K562 treated with DMSO at 1 percent for 4 hours (cell line): ENCODE measurements around the gene WDPCP. TPM values are rescaled to one million over a fixed set of nuclear protein-coding genes. Genes with fewer than 3 reads are reported as not detected.

ENCODE experiments used
- total RNA-seq: library from RNA; unstranded; fragments of 300-600 nt; gene quantifications from 2 replicates; pipeline ENCODE4 v1.2.3, GENCODE V29; 2022; ENCODE audit not compliant: insufficient read depth

Gene WDPCP, protein sequence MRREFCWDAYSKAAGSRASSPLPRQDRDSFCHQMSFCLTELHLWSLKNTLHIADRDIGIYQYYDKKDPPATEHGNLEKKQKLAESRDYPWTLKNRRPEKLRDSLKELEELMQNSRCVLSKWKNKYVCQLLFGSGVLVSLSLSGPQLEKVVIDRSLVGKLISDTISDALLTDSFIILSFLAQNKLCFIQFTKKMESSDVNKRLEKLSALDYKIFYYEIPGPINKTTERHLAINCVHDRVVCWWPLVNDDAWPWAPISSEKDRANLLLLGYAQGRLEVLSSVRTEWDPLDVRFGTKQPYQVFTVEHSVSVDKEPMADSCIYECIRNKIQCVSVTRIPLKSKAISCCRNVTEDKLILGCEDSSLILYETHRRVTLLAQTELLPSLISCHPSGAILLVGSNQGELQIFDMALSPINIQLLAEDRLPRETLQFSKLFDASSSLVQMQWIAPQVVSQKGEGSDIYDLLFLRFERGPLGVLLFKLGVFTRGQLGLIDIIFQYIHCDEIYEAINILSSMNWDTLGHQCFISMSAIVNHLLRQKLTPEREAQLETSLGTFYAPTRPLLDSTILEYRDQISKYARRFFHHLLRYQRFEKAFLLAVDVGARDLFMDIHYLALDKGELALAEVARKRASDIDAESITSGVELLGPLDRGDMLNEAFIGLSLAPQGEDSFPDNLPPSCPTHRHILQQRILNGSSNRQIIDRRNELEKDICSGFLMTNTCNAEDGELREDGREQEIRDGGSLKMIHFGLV
- 2.6 and 4.6 TPM in 2 replicates for total RNA-seq

DNA sequence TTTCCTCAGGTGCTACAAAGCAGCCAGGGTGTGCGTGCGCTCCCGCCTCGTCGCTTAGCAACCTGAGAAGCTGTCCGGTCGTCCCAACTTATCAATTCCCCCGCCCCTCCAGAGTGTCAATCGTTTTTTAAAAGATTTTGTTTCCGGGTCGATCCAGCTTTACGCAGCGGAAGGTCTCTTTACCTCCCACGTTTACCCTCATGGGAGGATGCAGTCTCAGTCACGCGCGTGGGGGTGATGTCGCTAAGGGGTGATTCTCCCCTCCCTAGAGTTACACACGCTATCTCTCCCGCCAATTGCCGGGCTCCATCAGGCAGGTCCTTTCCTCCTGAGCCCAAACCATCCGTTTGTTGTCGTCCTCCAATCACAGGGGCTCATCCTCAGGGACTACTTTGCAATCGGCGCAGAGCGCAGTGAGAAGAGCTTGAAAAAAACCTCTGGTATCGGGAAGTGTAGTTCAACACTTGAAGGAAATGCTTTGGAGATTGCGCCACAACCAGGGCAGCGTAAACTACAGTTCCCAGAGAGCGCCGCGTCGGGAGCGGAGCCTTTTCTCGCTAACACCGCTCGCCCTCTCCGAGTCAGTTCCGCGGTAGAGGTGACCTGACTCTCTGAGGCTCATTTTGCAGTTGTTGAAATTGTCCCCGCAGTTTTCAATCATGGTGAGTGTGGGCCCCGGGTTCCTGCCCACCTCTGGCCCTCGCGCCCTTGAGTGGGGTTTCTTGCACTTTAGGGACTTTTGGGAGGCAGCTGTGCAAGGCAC, at the start of gene WDPCP, which contains the start of gene MDH1:
WDPCP (minus strand) TSS at position 93 of the 763 bp plus-strand sequence. CDS start 206 bp downstream, outside the sequence.
MDH1 (plus strand) TSS at position 579 of the 763 bp plus-strand sequence; CDS start at position 660, 81 bp downstream.

Other genes with a start within 250 kb of the WDPCP start
- 214 and 245 TPM in 2 replicates for gene MDH1, start 486 bp upstream of the WDPCP start, total RNA-seq